GM10847 (cell line): ENCODE measurements around the gene BCL7A.

Experiments used
- POLR2A ChIP-seq: IDR thresholded peaks from 2 replicates; pipeline ENCODE4 v1.6.1; 2011; ENCODE audit not compliant: insufficient read length; ENCODE audit errors: extremely low read depth

Gene BCL7A

GRCh38 chr12:122018457-122018856 is 3.2 kb upstream of the BCL7A start:
- no peak for TF ChIP-seq POLR2A

- TF ChIP-seq POLR2A: no peak
Observed at GRCh38 chr12:122018937-122019336, 2.7 kb upstream of the BCL7A start.

GRCh38 chr12:122020795-122021192 is 890 bp upstream of the BCL7A start:
- no peak for TF ChIP-seq POLR2A

GRCh38 chr12:122021193-122021821 is 377 bp upstream of the BCL7A start:
- TF ChIP-seq POLR2A: no peak

- TF ChIP-seq POLR2A: no peak
Observed at GRCh38 chr12:122022393-122023338, 982 bp downstream of the BCL7A start.

- TF ChIP-seq POLR2A: no peak
Observed at GRCh38 chr12:122023339-122024131, 1.9 kb downstream of the BCL7A start.

GRCh38 chr12:122024132-122024785 is 2.6 kb downstream of the BCL7A start:
- TF ChIP-seq POLR2A: no peak

- TF ChIP-seq POLR2A: no peak
Observed at GRCh38 chr12:122026706-122027333, 5.1 kb downstream of the BCL7A start.

- no peak for TF ChIP-seq POLR2A
Observed at GRCh38 chr12:122028165-122028904, 6.7 kb downstream of the BCL7A start.

GRCh38 chr12:122028905-122029560 is 7.3 kb downstream of the BCL7A start:
- no peak for TF ChIP-seq POLR2A

GRCh38 chr12:122029620-122030423 is 8.1 kb downstream of the BCL7A start:
- TF ChIP-seq POLR2A: no peak

GRCh38 chr12:122030424-122031035 is 8.8 kb downstream of the BCL7A start:
- TF ChIP-seq POLR2A: no peak
